ENCODE measurements around the gene PLEKHG4B.

GRCh38 chr5:130601-131131 lies 38.7 kb downstream of the PLEKHG4B start:
- TF ChIP-seq POLR2A (IDR thresholded peaks at IDR 0.05), result no peak
- TF ChIP-seq, protein P1, sequence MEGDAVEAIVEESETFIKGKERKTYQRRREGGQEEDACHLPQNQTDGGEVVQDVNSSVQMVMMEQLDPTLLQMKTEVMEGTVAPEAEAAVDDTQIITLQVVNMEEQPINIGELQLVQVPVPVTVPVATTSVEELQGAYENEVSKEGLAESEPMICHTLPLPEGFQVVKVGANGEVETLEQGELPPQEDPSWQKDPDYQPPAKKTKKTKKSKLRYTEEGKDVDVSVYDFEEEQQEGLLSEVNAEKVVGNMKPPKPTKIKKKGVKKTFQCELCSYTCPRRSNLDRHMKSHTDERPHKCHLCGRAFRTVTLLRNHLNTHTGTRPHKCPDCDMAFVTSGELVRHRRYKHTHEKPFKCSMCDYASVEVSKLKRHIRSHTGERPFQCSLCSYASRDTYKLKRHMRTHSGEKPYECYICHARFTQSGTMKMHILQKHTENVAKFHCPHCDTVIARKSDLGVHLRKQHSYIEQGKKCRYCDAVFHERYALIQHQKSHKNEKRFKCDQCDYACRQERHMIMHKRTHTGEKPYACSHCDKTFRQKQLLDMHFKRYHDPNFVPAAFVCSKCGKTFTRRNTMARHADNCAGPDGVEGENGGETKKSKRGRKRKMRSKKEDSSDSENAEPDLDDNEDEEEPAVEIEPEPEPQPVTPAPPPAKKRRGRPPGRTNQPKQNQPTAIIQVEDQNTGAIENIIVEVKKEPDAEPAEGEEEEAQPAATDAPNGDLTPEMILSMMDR (IDR thresholded peaks at IDR 0.05), result no peak

All from thyroid gland (tissue), 4 donors.